ENCODE results near the gene ARRDC4.
"Not testable (repeated sequence)": the region's sequence is repeated elsewhere in the genome, so short reads cannot be mapped to it uniquely, and the experiment has no call there.

ARRDC4 gene

DNA sequence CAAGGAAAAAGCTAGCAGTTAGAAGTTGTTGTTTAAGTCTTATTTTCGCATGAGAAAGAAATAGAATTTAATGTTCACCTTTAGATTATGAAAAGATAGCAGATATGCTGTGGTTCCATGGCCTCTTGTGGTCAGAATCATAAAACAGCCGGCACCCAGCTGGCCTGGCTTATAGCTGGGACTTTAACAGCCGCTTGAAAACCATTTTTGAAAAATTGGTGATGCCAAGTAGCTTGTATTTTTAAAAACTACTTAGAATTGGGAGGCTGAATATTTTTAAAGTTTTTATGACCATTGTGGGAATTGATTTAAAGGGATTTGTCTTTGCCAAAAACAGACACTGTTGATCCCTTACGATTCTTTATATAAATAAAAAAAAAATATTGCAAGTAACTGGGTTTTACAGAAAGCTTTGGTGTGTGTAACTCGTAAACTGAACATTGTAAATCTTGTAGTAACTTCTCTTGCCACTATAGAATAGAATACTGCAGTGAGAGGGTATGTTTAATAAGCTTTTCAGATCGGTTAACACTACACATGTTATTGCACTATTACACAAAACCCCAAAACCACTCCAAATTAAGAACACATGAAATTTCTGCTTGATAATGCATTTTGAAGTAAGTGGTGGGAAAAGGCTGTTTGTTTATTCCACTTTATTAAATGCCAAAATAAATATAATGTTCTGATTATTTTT, 6.6 kb downstream of the ARRDC4 start:
- ATAC-seq (no peak), DNase-seq (no peak)

DNA sequence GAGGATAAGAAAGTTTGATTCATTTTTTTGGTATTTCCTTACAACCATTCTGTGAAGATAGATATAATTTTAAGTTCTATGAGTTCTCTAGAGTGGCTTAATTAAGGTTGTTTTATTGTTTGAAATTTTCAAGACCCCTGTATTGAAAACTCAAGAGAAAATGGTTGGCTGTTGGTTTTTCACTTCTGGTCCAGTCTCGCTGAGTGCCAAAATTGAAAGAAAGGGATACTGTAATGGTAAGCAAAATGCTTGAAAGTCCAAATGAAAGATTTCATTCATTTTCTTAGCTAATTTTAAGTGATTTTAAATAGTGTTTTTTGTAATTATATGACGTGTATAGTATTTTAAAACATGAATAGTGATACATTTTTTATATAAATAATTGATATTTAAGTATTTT, 7.4 kb downstream of the ARRDC4 start:
- no peak for ATAC-seq
- no peak for DNase-seq

- no peak for DNase-seq
- ATAC-seq, result no peak
Measured at GRCh38 chr15:97968380-97968779, 7.9 kb downstream of the ARRDC4 start.

GRCh38 chr15:97972366-97972765, 11.9 kb downstream of the ARRDC4 start:
- ATAC-seq (no peak), DNase-seq (no peak)

DNA sequence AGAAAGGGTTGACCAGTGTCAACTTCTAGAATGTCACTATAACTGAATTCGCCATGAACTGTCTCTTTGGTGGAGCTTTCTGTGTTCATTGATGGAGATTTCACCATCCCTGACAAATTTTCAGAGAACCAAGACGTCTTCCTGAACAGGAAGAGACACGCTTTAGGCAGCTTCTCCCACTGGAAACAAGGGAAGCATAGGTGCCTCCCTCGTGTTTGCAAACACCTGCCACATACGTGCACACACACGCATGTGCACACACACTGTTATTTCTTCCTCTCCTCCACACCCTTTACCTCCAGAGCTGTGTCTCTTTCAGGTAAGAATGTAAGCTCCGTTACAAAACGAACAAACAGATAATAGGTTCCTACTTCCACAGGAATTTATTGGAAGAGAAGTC, 15.6 kb downstream of the ARRDC4 start:
- DNase-seq, result no peak
- ATAC-seq, result no peak

GRCh38 chr15:97976766-97977503, 16.4 kb downstream of the ARRDC4 start:
- no peak for ATAC-seq
- no peak for DNase-seq

- no peak for DNase-seq
- ATAC-seq, result no peak
Measured at GRCh38 chr15:97977734-97978133, 17.2 kb downstream of the ARRDC4 start.

DNA sequence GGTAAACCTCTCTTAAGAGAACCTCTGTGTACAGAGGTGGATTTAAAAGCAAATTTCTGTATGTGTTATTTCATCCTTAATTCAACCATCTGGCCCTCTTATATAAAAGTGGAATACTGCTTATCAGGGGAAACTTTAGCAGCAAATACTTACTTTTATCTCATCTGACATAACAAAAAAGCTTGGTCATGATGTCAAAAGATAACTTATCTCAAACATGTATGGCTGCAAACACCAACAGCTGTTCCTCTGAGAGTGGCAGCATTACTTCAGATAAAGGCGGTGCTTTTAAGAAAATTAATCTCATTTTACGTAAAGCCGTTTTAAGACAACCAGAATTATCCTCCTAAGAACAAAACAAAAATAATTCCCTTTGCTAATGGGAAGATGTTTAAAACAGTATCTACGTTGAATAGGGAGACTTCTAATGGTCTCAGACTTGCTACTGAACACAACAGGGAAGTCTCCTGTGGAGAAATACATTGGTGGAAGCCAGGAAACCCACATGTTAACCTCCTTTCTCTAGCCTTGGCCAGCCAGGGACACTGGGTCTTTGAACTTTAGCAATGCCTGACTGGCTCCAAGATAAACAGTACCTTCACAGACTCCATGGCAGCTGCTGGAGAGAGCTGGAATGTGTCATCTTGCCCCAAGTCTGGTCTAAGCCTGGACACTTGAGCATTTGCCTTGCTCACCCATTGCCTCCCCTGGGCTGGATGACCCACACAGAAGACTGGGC, 18.1 kb downstream of the ARRDC4 start:
- no peak for DNase-seq

GRCh38 chr15:97979140-97979520, 18.6 kb downstream of the ARRDC4 start:
- DNase-seq (no peak), ATAC-seq (no peak)

More for the DNA sequence above, 18.1 kb downstream of the ARRDC4 start:
- ATAC-seq, result no peak

- no peak for DNase-seq
- no peak for ATAC-seq
Measured at GRCh38 chr15:97981058-97981457, 20.6 kb downstream of the ARRDC4 start.

GRCh38 chr15:97981758-97982157, 21.3 kb downstream of the ARRDC4 start:
- no peak for DNase-seq
- ATAC-seq, result no peak

DNA sequence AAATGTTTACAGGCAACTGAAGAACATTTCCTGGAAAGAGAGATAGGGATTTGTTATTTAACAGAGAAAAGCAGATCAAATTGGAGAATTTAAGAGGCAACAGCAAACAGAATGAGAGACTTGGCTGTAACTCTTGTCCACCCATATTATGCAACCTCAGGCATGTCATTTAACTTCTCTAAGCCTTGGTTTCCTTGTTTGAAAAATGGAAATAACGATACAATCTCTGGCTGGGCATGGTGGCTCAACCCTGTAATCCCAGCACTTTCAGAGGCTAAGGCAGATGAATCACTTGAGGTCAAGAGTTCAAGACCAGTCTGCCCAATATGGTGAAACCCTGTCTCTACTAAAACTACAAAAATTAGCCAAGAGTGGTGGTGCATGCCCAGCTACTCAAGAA, 23.7 kb downstream of the ARRDC4 start:
- ATAC-seq (no peak), DNase-seq (no peak)

DNA sequence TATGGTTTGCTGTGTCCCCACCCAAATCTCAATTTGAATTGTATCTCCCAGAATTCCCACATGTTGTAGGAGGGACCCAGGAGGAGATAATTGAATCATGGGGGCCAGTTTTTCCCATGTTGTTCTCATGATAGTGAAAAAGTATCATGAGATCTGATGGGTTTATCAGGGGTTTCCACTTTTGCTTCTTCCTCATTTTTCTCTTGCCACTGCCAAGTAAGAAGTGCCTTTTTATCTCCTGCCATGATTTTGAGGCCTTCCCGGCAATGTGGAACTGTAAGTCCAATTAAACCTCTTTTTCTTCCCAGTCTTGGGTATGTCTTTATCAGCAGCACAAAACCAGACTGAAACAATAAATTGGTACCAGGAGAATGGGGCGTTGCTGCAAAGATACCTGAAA, 25.5 kb downstream of the ARRDC4 start:
- not testable (repeated sequence) for ATAC-seq, DNase-seq

DNA sequence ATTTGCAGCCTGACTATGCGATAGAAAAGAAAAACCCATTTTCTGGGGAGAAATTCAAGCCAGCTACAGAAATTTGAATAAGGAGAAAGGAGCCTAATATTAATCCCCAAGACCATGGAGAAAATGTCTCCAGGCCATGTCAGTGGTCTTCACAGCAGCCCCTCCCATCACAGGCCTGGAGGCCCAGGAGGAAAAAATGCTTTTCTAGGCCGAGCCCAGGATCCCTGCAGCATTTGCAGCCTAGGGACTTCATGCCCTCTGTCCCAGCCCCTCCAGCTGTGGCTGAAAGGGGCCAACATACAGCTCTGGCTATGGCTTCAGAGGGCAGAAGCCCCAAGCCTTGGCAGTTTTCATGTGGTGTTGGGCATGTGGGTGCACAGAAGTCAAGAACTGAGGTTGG, 26.3 kb downstream of the ARRDC4 start:
- no peak for DNase-seq
- ATAC-seq, result no peak

DNA sequence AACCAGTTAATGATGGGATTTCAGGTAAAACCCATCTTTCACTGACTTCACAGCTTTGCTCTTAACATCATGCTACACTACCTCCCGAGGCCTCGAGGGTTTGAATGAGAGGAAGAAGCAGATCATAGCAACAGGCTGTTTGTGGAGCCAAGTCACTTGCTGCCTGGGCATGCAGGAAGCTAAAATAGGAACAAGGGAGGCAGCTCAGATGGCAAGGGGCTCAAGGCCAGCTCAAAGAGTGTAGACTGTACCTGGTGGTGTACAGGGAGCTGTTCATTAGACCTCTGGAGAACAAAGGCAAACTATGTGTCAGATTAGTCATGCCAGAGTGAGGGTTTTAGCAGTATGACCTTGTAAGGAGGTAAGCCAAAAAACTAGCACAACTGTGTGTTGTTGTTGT, 28.8 kb downstream of the ARRDC4 start:
- ATAC-seq (no peak), DNase-seq (no peak)

DNA sequence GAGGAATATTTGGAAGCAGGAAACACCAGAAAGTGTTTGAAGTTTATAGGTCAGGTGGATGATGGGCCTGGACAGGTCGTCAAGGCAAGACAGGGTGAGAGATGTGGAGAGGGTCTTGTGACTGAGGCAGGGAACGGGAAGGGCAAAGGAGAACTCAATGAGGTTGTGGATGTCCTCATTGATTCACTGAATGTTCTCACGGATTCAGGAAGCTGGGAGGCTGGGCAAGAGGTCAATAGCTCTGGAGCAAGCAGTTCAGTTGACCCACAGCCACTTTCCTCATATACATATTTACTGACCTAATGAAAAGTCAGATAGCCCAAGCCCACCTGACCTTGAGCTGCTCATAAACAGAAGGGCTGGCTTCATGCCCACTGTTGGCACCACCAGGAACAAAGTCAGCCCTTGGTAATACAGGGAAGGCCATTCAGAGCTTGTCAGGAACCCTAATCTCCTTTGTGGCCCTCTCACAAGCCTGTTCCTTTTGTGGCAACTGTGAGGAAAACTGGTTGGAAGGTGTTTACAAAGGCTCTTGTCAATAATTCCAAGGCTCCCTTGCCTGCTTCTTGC, 31.6 kb downstream of the ARRDC4 start:
- ATAC-seq, result no peak
- no peak for DNase-seq

DNA sequence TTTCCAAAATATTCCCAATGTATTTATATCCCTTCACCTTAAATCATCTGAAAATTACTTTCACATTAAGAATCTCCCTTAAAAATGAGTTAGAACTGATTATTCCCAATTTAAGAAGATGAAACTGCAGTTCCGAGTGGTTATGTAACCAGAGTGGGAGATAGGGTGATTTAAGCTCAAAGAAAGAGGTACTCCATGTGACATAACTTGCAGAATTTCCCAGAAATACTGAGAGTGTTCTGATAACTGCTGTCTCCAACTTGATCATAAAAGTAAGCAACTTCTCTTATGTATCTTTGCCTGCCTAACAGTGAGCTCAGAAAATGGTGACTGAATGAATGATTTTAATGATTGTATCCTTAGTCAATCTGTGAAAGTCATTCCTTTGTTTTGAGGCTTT, 32.3 kb downstream of the ARRDC4 start:
- no peak for DNase-seq

DNA sequence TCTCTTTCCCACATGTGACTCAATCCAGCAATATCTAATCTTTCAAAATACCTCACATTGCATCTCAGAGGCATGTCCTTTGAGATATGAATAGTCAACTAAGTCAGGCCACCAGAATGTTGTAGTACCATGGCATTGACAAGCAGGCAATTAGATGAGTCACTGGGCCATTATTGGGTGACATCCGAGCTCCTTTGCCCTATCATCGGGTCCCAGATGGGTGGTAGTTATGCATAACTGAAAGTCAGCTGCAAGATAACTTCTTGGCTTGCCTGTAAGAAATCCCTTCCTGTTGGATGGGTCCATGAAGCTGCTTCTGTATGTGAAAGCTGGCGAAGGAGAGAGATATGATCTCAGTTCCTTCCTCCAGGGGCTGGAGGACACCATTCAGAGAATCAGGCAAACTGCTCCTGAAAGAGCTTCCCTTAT, 32.8 kb downstream of the ARRDC4 start:
- DNase-seq (no peak), ATAC-seq (no peak)

More for the DNA sequence above, 32.3 kb downstream of the ARRDC4 start:
- ATAC-seq, result no peak

DNA sequence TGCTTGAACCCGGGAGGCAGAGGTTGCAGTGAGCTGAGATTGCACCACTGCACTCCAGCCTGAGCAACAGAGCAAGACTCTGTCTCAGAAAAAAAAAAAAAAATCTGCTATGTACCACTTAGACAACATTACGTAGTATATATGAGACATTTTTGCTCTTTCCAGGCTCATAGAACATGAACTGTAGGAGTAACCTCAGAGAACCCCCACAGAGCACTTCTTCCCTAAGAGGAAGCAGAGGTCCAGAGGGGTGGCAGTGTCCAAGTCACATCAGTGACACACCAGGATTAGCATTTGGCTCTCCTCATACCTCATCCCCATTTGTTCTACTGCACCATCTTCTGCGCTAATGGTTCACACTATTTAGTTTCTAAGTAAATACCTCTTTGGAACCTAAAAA, 33.7 kb downstream of the ARRDC4 start:
- no peak for DNase-seq
- no peak for ATAC-seq

GRCh38 chr15:97995192-97995591, 34.7 kb downstream of the ARRDC4 start:
- no peak for DNase-seq
- no peak for ATAC-seq

- no peak for ATAC-seq
Measured at GRCh38 chr15:97995881-97996603, 35.5 kb downstream of the ARRDC4 start.

More at GRCh38 chr15:97995881-97996603, 35.5 kb downstream of the ARRDC4 start:
- no peak for DNase-seq

Data from stimulated activated naive CD8-positive, alpha-beta T cell treated with anti-CD3 and anti-CD28 coated beads, Interleukin-15, Interleukin-2, amounts not matched to agents 100 U/mL and 50 U/mL, for 24 hours (primary cell).